ENCODE data around the gene CDK6. TPM values are rescaled to one million over a fixed set of nuclear protein-coding genes. Genes with fewer than 3 reads are reported as not detected.

CDK6 gene
- polyA plus RNA-seq, 1 donor, result 45.7 TPM

DNA sequence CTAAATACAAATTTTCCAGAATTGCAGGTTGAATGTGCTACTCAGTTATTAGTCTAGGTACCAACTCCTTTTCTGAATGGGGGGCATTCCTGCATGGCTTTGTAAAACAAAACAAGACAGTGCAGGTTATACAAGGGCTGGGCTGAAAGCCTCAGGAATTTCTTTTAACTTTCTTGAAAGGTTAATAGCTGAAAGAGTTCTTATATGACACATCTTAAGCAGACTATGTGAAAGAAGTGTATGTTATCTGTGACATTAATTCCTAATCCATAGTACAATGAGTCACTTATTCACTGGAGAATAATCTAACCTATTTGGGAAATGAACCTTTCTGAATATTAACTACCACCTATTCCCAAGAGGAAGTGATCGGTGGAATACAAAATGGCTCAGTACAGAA, 130.5 kb downstream of the CDK6 start:
- DNase-seq, result no peak

DNA sequence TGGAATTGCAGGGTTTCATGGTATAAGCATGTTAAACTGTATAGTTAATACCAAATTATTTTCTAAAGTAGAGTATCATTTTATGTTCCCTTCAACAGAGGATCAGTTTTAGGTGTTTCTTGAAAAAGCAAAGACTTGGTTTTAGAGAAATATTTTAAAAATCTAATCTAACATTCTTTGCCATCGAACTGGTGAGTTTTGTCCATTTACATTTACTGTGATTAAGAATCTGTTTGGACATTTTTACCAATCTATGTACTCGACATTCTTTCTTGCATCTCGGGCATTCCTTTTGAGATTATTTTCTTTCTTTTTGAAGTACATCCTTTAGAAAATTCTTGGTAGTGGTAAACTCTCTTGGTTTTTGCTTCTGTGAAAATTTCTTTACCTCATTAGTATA, 131.5 kb downstream of the CDK6 start:
- no peak for DNase-seq

DNA sequence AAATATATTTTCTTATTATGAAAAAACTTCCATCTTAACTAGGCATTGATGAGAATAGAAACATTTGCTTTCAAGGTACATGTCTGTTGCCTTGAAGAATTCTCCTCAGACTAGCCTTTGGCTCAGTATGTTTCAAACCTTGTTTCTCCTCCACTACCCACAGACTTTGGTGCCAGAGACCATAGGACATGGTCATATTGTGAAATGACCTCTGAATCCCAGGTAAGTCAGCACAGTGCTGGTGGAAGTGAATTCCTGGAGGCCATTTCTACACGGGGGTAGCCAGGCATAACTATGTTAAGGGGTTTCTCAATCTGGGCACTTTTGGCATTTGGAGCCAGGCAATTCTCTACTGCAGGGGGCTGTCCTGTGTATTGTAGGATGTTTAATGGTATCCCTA, 133.8 kb downstream of the CDK6 start:
- DNase-seq, result no peak

DNA sequence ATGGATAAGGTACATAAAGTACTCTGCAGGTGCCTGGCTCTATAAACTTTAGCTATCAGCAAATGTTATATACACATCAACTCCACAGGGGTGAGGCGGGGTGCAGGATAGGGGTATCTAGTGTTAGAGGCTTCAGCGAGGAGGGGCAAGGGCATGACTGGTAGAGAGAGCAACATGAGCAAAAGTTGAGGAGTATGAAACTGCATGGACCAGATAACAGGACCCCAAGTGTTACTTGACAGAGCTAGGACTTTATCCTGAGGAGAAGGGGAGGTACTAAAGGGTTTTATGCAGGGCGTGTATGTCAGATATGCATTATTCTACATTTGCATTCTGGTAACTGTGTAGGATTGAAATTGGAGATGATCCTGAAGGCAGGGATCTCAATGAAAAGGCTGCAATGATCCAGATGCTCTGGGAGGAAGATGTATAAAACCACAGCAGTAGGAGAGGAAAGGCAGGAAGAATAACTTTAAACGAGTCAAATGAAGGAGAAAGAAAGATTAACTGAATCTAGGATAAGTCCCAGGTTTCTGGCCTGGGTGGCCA, 136.3 kb downstream of the CDK6 start:
- no peak for DNase-seq

DNA sequence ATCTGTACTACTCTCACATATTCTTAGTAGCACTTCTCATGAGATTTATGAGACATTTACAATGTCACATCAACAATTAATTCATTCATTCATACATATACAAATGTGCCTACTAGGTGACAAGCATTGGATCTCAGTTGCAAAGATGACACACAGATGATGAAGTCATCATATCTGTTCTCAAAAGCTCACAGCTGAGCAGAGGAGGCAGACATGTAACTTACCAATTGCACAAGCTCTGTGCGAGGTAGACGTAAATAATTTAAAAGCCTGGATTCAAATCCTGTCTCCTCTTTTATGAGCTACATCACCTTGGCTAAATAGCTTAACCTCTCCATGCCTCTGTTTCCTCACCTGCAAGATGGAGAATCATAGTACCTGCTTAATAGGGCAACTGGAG, 136.8 kb downstream of the CDK6 start:
- DNase-seq, result no peak

DNA sequence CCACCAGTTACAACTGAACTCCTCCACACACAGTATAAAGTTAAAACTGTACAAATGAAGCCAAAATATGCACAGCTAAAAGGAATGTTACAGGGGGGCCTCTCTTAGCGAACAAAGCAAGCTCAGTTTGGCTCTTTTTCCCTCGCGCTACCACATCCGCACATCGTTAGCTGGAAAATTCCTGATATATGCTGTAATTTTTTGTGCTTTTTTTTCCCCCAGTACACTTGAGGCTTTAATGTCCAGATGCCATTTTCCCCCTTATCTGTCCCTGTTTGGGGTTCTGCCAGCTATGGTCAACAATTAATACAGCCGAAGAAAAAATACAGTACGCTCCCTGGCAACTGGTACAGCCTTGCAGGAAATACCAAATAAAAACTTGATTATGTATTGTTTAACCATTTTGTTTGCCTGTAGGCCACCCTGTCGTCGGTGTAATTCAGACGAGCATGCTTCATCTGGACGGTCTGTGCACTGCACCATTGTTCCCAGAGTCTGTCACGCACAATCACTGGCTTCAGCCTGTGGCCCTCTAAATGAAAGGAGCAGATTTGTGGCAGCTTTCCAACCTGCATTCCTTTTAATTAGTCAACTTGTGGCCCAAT, 138.0 kb downstream of the CDK6 start:
- DNase-seq, result peak; percentile 75

DNA sequence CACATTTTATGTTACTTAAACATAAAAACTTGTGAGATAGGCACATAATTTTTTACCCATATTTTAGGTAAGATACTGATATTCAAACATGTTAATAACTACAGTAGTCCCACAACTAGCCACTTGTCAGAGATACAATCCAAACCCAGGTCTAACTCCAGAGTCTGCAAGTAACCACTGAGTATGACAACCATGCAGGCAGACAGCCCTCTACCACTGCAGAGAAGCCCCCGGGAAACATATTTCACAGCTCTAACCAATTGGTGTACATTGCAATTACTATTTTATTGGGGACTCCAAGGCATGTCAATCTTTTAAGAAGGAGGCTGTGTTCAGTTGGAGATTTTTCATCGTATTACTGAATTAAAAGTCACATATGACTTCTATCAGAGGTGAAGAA, 139.0 kb downstream of the CDK6 start:
- no peak for DNase-seq

DNA sequence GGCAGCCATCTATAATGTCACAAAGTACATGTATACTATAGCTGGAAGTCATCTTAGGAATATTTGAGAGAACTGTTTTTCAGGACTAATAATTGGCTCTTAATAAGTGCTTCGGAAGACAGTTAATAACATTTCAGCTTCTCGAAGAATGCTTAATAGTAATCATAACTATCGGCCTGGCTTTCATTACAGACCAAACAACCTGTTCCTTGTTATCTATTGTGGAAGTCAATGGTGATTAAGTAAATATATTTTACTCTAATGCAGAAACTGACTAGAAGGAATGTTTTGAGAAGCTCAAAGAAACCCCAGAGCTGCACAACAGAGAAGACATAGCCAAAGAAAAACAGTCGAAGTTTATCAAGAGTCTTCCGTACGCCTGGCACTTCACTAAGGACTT, 139.4 kb downstream of the CDK6 start:
- DNase-seq, result no peak

DNA sequence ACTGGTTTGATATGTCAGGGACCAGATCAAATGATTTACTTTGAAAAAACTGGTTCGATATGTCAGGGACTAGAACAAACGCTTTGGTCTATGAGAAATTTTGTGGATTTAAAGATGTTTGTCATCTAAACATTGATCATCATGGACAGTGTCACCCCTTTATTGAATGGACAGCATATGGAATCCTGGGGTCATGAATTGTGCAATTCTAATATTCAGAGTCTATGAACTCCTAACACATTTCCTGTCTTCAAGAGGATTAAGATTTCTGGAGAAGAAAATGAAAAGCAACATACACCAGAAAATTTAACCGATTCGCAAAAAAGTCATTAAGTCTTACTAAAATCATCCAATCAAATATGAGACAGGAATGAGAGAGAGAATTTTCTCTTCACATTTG, 139.8 kb downstream of the CDK6 start:
- DNase-seq, result no peak

DNA sequence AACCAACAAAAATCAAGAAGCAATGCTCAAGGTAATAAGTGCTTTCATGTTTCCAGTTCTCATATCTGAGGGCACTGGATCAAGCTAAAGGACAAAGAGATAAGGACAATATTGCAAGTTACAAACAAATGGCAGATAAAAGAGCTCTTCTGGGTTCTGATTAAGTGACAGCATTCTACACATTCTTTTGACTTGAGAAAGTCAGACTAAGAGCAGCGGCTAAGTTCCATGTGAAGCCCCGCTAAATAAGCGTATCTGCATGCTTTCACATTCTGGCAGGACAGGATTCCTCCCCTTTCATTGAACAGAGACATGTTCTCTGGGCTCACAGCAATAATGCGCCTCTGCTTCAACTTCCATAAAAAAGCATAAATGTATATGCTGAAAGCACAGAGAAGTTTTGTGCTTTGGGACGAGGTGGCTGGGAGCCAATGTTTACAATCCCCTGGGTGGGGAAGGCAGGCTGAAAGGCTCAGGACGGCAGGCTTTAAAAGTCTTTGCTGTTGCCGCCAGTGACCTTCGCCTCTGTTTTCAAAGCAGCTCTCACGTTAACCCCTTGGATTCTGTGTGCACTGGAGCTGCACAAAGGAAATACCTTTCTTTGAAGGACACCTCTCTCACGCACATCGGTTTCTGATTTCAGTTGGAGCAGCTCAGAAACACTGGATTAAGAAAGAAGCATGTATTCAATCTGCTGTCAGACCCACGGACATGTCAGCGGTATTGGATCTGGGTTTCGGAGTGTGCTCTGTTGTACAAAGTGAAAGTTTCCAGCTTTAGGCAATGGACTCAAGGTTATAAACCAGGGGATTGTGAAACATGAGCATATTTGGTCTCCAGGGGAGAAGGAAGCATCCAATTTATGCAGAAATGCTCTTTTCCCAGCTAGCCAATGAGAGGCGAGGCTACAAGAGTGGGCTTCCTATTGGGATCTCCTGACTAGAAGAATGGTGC, 140.8 kb downstream of the CDK6 start:
- peak; percentile 72 for DNase-seq

DNA sequence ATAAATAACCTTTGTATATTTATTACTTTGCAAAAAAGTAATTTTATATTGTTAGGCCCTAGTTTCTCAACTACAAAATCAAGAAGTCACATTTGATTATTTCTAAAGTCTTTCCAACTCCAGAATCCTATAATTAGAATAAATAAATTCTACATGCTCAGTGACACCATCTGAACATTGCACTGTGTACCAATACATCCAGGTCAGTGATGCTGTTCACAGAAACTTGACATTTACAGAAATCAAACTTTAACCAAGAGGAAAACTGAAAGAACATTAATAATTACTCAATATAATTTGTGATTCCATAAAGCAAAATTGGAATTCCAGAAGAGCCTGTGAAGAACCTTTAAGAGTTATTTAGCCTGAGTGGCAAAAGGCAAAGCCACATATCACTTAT, 142.2 kb downstream of the CDK6 start:
- DNase-seq, result no peak

DNA sequence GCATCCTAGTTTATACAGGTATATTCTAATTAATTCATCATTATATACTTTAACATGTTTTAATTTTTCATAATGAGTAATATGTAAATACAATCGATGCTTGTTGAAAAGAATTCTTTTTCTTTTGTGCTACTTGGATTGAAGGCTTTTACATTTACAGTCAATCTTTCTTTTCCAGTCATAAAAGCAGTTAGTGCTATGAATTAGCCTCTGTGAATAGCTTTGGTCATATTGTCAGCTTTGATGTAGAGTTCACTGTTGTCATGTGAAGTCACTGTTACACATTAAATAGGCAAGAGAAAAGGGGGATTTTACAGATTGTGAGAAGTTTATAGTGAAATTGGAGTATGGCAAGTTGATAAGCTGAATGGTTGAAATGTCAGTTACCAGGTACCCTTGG, 142.9 kb downstream of the CDK6 start:
- no peak for DNase-seq

DNA sequence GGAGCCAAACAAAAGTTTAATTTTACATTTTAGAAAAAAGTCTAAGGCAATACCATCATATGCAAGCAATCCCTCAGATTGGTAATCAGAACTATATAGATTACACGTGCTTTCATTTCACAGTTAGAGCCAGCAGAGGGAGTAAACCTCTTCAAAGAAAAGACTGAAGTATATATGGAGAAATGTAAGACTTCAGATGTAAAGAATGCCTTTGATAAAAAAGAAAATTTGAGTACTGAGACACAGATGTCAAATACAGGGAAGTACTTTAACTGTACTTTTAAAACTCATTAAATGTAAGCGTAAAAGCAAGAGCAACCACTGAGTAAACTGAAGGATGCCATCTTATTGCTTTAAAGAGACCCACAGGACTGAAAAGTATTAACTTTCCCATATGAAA, 144.8 kb downstream of the CDK6 start:
- DNase-seq, result peak; percentile 54

DNA sequence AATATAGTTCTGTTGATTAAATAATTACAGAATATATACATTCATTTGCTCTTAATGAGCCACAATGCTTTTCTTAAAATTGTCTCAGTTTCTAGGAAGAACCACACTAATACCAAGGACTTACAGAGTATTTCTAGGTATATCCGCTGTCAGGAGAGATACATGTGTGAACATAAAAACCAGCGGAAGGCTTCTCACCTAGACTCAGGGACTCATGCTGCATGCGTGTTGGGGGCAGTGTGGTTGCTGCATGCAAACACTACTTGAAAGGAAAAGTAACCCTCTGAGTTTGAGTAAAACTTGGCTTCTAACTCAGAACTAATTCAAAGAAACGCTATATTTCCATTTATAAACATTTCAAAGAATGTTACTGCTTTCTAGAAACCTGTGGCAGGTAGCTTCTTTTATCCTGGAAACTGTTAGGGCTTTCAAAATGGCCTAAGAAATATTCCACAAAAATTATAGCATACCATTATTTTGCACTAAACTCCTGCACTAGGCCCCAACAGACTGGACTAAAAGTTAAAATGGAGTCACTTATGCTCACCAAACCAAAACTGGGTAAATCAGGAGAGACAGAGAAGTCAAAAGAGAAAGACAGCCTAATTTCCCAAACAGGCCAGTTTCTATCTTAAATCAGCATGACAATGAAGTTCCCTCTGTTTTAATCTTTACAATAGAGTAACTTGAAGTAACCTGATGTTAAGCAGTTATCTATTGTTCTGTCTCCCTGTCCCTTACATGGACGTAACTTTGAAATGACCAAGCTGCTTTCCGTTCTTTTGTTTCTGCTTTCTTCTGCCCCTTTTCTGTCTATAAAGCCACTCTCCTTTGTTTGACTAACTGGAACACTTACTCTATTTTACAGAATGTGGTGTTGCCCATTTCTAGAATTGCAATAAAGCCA, 151.0 kb downstream of the CDK6 start:
- DNase-seq, result no peak

DNA sequence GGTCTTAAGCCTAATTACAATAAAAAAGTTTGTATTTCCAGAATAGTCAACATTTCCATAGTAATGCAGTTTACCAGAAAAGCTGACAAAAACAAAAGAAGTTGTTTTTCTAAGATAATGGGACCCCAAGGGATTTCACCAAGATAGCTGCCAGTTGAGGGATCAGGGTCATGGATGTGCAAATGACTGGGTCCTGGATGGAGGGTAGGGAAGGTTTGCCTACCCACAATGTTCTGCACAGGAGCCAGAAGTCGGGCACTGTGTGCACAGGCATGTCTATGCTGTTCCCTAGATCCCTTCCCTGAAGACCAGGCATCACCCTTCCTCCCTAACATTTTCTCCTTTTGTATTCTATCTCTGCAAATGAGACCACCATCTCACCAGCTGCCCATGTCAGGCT, 152.1 kb downstream of the CDK6 start:
- no peak for DNase-seq

DNA sequence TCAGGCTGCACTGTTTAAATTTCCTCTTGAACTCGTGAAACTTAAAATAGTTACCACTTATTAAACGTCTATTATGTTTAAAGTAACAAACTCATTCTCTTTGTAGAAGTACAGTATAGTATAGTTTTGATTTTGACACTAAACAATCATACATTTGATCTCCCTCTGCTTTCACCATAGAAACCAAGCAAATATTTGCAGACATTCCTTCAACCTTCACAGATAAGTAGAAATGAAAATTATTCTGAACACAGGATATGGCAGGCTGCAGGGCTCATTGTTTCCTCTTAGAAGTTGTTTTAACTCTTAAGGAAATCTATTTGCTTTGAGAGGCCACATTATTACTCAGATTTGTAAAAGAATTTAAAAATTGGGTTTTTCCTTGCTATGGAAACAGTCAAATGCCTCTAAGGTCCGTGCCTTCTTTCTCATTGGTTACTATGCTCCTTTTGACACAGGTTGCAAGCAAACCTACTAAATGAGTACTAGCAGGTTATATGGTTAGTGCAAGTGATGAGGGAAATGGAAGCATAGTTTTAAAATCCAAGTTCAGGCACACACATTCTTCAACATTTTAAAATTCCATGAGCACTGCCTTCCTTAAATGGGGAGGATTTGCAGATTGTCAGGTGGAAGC, 153.4 kb downstream of the CDK6 start:
- DNase-seq, result no peak

DNA sequence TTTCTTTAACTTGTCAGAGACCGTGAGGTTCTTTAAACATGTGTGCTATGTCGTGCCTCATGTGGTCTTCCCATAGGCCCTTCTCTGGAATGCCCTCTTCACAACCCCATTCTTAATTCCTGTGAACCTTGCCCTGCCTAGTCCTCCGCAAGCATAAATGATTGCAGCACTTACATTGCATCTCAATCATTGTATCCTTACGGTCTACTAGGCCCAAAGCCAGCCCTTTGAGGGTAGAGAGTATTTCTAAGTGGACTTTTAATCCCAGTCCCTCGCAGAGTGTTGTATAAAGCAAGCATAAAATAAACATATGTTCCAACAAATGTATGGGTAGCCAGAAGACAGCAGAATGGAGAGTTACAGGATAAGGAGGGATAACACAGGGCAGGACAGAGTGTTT, 154.0 kb downstream of the CDK6 start:
- no peak for DNase-seq

DNA sequence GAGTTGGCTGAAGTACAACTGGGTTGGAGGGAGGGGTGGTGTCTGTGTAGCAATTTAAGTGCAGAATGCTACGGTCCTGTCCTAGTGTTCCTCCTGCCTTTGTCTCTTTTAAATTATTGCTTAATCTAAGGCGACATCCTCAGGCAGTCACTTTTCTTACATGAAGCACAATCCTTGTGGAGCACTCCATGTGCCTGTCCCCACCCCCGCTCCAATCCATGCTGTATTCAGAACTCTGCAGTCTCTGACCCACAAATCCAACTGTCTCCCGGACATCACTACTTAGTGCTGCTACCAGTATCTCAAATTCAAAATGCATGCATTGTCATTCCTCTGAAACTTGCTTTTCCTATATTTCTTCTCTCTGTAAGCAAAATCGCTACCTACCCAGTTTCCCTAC, 154.7 kb downstream of the CDK6 start:
- no peak for DNase-seq

DNA sequence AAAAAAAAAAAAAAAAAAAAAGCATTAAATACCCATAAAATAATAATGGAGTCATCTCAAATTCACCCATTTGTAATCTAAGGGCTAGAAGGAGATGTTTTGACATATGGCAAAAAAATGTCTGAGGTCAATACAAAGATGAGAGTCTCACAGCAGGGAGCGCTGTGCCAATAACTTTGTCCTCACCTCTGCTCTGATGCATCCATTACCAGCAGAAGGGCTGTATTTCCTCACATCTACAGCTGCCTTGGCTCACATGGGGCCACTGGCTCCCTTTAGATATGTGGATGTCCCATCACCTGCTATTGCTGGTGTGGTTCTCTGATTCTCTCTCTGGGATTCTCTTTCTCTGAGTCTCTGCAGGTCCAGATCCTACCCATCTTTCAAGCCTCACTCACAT, 155.9 kb downstream of the CDK6 start:
- no peak for DNase-seq

DNA sequence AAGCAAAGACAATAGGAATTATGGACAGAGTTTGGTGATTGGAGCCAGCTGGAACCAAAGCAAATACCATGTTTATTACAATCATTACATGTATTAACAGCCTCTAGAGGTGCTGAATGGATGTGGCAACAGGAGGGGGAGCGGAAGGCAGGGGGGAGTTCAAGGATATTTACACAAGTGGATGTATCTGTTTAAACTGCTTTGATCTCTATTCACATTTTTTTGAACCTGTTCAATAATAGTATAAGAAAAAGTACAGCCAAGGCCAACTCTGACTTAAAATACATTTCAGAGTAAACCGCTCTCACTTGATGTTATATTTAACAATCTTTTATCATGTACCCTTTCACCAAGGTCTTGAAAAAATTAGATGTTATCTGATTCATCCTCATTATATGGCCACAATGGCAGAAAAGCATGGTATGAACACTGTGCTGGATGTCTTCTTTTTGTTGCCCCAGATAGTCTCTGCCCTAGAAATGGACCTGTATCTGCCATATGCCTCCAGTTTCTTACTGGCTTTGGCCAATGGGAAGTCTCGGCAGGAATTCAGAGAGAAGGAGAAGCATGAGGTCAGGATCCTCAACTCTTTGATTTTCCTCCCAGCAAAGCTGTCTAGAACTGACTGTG, 158.0 kb downstream of the CDK6 start:
- DNase-seq, result no peak

DNA sequence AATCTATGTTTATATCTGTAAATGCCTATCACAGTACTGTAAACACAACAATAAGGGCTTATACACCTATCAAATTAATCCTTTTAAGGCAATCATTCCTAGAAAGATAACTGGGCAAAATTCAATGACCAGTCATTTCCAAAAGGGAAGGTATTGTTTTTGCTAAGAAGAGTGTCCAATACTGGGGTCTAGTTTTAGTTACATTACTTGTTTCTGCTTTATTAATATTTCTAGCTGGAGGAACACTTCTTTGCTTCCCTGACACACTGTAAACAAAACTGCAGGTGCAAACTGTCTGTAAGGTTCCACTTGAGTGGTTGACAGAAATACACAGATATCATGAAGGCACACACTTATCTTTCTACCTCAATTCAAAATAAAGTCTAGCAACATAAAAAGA, 162.0 kb downstream of the CDK6 start:
- DNase-seq, result no peak

Measured in hindlimb muscle (tissue), 1 donor.